ENCODE data around the gene THSD7B.

The THSD7B gene

GRCh38 chr2:137449454-137449853 is 684.1 kb downstream of the THSD7B start:
- no peak for TF ChIP-seq ZNF274 (IDR thresholded peaks at IDR 0.05; ENCODE audit: low read depth, low read length)
- H3K4me3 ChIP-seq (ENCODE audit: low read length) = no peak overlapping the region

GRCh38 chr2:137454886-137455285 is 689.5 kb downstream of the THSD7B start:
- TF ChIP-seq ZNF274 (IDR thresholded peaks at IDR 0.05; ENCODE audit: low read depth, low read length) = no peak
- no peak overlapping the region for H3K4me3 ChIP-seq (ENCODE audit: low read length)

GRCh38 chr2:137467246-137467862 is 702.0 kb downstream of the THSD7B start:
- no peak overlapping the region for H3K4me3 ChIP-seq (ENCODE audit: low read length)
- no peak for TF ChIP-seq ZNF274 (IDR thresholded peaks at IDR 0.05; ENCODE audit: low read depth, low read length)

- no peak for TF ChIP-seq ZNF274 (IDR thresholded peaks at IDR 0.05; ENCODE audit: low read depth, low read length)
Observed at GRCh38 chr2:137493261-137493660, 727.9 kb downstream of the THSD7B start.

GRCh38 chr2:137500599-137500998 is 735.3 kb downstream of the THSD7B start:
- TF ChIP-seq ZNF274 (IDR thresholded peaks at IDR 0.05; ENCODE audit: low read depth, low read length) = no peak
- no peak overlapping the region for H3K4me3 ChIP-seq (ENCODE audit: low read length)

More at GRCh38 chr2:137493261-137493660, 727.9 kb downstream of the THSD7B start:
- no peak overlapping the region for H3K4me3 ChIP-seq (ENCODE audit: low read length)

- no peak overlapping the region for H3K4me3 ChIP-seq (ENCODE audit: low read length)
- TF ChIP-seq ZNF274 (IDR thresholded peaks at IDR 0.05; ENCODE audit: low read depth, low read length) = no peak
Observed at GRCh38 chr2:137507237-137507636, 741.9 kb downstream of the THSD7B start.

GRCh38 chr2:137508739-137509384 is 743.5 kb downstream of the THSD7B start:
- no peak for TF ChIP-seq ZNF274 (IDR thresholded peaks at IDR 0.05; ENCODE audit: low read depth, low read length)
- no peak overlapping the region for H3K4me3 ChIP-seq (ENCODE audit: low read length)

GRCh38 chr2:137511526-137511925 is 746.2 kb downstream of the THSD7B start:
- no peak for TF ChIP-seq ZNF274 (IDR thresholded peaks at IDR 0.05; ENCODE audit: low read depth, low read length)
- H3K4me3 ChIP-seq (ENCODE audit: low read length) = no peak overlapping the region

- no peak for TF ChIP-seq ZNF274 (IDR thresholded peaks at IDR 0.05; ENCODE audit: low read depth, low read length)
- H3K4me3 ChIP-seq (ENCODE audit: low read length) = no peak overlapping the region
Observed at GRCh38 chr2:137521653-137522619, 756.6 kb downstream of the THSD7B start.

GRCh38 chr2:137522620-137523011 is 757.3 kb downstream of the THSD7B start:
- no peak overlapping the region for H3K4me3 ChIP-seq (ENCODE audit: low read length)
- TF ChIP-seq ZNF274 (IDR thresholded peaks at IDR 0.05; ENCODE audit: low read depth, low read length) = no peak

GRCh38 chr2:137523931-137524330 is 758.6 kb downstream of the THSD7B start:
- TF ChIP-seq ZNF274 (IDR thresholded peaks at IDR 0.05; ENCODE audit: low read depth, low read length) = no peak
- H3K4me3 ChIP-seq (ENCODE audit: low read length) = no peak overlapping the region

GRCh38 chr2:137525132-137525531 is 759.8 kb downstream of the THSD7B start:
- H3K4me3 ChIP-seq (ENCODE audit: low read length) = no peak overlapping the region
- no peak for TF ChIP-seq ZNF274 (IDR thresholded peaks at IDR 0.05; ENCODE audit: low read depth, low read length)

GRCh38 chr2:137525641-137526190 is 760.4 kb downstream of the THSD7B start:
- H3K4me3 ChIP-seq (ENCODE audit: low read length) = no peak overlapping the region
- TF ChIP-seq ZNF274 (IDR thresholded peaks at IDR 0.05; ENCODE audit: low read depth, low read length) = no peak

- no peak for TF ChIP-seq ZNF274 (IDR thresholded peaks at IDR 0.05; ENCODE audit: low read depth, low read length)
- H3K4me3 ChIP-seq (ENCODE audit: low read length) = no peak overlapping the region
Observed at GRCh38 chr2:137535897-137536296, 770.6 kb downstream of the THSD7B start.

Data from GM08714 (cell line).